GM18861 (cell line): ENCODE results near the gene HNRNPA0.
"Not testable (repeated sequence)": the region's sequence is repeated elsewhere in the genome, so short reads cannot be mapped to it uniquely, and the experiment has no call there.

Experiments used
- ATAC-seq: cut with Tn5 transposase; IDR thresholded peaks from one replicate; pipeline ENCODE4 v1.9.1; 2021; ENCODE audit not compliant: unreplicated experiment

The HNRNPA0 gene

DNA sequence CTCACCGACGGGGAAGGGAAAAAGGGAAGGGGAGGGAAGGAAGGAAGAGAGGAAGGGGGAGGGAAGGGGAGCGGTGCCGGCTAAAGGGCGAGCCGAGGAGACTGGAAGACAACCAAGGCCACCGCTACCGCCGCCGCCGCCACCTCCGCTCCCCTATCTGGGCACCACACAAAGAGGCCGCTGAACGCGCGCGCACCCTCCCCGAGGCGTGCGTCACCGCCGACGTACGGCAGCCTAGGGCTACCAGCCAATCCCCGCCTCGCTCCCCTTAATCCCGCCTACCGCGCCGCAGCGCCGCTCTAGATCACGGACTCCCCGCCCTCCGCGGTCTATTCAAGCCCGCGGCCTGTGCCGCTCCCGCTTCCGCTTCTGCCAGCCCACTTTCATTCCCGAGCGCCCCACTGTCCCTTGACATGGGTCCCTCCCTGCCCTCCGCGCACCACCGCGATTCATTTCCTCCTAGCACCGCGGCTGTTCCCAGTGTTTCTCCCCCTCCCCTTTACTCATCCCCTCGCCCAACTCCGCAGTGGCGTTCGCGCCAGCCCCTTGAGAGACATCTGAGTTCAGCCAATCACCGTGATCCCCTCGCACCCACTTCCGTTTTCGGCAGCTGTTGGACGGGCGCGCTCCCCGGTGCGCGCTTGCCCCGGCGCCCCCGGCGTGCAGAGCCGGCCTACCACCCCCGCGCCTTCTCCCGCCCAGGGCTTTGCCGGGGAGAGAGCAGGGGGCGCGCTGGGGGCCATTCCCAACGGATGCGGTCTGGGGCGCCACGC lies at the start of gene HNRNPA0:
TSS of gene HNRNPA0 (minus strand) at position 176 of the 773 bp plus-strand sequence. CDS start 297 bp downstream, outside the sequence.
- peak; percentile 68 for ATAC-seq

DNA sequence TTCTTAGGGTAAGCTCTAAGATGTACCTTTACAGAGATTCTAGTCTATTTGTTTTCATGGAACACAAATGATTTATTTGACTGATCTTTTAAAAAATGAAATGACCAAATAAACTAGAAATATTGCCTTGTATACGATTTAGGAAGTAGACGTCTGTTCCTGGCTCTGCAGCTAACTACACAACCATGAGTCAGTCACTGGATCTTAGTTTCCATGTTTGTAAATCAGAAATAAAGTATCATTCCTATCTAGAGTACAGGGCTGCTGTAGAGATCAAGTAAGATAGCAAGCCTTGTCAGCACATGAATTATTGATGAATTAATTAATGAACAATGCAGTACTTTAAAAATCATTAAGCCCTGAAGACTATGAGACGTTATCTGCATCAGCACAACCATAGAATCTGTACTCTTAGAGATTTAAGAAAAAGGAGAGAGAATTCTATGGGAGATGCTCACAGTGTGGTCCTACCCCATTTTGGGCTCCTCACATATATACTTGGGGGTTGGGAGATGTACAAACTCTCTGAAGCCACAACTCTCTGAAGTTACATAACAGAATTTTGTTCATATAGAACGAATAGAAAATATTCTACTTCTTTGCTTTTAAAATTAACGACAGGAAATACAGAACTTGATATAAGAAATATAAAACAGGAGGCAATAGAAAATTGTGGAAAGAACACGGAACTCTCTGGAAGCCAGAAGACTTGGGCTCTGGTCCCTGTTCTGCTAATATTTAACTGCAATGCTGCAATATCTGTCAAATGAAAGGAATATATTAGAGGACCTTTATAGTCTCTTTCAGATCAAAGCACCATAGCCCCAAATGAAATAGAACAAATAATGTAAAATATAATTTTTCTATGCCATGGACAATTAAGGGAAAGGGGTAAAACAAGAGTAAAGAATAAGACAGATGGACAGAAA lies 48.4 kb upstream of the HNRNPA0 start:
- no peak for ATAC-seq

DNA sequence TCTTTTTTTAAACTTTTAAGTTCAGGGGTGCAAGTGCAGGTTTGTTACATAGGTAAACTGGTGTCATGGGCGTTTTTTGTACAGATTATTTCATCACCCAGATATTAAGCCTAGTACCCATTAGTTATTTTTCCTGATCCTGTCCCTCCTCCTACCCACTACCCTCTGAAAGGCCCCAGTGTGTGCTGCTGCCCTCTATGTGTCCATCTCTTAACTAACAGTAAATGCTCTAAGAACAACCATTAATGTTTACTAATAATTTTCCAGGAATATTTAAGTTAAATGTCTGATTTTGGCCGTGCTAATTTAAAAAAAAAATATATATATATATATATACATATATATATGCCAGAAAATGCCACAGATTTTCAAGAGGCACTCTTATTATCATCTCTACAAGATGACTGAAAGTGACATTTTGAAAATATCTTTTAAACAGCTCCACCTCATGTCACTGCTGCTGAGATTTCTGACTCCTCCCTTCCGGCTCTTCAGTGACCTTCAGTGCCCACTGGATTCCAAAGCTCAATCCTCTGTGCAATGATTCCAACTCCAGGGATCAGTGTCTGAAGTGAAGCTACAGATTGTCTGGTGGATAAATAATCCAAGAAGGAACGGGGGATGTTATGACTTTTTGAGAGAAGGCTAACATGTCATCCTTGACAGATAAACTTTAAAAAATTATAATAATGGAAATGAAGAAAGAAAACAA lies 46.7 kb upstream of the HNRNPA0 start:
- no peak for ATAC-seq

DNA sequence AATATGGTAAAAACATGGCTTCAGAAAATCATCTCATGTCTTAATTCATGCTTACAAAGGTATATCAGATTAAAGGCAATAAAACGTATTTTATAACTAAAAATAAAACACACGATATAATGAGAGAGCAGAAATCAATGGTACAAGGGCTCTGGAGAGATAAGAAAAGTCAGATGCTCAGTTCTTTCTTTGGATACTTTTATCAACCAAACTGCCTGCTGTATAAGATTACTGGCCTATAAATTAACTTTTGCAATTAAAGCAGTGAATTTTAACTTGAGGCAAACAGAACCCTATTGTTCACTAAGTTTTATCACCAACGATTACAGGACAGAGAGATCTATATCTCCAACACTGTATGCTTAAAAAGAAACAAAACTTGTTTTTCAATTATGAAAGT lies 42.1 kb upstream of the HNRNPA0 start:
- no peak for ATAC-seq

DNA sequence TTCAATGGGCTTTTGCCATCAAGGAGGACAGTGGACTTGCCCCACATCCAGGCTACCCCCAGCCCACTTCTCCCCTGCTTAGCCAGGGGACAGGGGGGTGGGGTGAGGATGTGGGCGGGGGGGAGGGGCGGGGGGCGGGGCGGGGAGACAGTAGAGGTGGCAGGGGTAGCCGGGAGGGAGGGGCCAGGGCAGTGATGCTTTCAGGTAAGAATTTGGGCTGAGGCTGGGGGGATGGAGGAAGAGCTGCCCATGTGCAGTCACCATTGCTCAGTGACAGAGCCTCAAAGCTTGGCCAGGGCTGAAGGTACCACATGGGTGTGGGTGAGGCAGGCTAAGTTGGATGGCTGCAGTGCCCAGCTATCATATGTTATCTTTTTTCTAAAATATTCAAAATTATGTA lies 40.7 kb upstream of the HNRNPA0 start:
- no peak for ATAC-seq

DNA sequence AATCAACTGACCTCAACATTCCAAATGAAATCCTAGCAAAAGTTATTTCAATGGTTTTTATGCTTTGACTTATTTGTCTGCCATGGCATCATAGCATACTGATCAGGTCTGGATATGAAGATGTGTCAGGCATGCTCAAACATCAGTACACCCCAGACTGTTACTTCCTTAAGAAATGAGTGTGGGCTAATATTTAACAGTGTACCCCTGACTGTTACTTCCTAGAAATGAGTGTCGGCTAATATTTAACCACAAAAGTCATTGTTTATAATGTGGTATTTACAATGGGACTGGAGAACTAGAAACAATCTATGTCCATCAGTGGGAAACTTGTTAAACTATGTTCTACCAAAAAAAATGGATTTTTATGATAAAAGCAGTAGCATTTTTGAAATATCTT lies 38.1 kb upstream of the HNRNPA0 start:
- ATAC-seq: peak; percentile 67

DNA sequence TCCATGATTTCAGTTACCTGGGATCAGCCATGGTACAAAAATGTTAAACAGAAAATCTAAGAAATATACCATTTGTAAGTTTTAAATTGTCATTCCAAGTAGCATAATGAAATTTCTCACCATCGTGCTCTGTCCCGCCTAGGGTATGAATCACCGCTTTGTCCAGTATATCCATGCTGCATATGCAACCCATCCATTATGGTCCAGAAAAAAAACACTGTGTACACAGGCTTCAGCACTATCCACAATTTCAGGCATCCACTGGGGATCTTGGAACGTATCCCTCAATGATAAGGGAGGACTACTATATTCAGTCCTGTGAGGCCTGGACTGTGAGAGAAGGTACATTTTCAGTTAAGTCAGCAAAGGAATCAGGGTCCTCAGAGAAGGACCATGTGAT lies 37.6 kb upstream of the HNRNPA0 start:
- ATAC-seq: peak; percentile 18

DNA sequence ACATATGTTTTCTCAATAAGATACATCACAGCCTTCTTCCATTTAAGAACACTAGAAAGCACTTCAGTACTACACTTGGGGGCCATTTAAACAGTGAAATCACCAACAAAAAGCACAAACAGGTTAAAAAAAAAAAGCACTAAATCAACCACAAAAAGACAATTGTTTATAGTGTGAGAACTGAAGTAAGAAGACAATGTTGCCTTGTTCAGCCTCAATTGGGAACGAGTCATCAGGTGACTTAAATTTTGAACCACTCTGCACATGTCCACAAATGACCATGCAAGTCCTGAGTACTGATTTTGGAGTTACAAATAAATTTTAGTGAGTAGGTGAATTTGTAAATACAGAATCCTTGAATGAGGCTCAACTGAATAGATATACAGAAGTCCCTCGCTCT lies 37.2 kb upstream of the HNRNPA0 start:
- ATAC-seq: no peak

DNA sequence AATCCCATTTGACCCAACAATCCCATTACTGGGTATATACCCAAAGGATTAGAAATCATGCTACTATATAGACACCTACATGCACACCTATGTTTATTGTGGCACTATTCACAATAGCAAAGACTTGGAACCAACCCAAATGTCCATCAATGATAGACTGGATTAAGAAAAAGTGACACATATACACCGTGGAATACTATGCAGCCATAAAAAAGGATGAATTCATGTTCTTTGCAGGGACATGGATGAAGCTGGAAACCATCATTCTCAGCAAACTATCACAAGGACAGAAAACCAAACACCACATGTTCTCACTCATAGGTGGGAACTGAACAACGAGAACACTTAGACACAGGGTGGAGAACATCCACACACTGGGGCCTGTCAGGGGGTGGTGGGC lies 34.4 kb upstream of the HNRNPA0 start:
- not testable (repeated sequence) for ATAC-seq

DNA sequence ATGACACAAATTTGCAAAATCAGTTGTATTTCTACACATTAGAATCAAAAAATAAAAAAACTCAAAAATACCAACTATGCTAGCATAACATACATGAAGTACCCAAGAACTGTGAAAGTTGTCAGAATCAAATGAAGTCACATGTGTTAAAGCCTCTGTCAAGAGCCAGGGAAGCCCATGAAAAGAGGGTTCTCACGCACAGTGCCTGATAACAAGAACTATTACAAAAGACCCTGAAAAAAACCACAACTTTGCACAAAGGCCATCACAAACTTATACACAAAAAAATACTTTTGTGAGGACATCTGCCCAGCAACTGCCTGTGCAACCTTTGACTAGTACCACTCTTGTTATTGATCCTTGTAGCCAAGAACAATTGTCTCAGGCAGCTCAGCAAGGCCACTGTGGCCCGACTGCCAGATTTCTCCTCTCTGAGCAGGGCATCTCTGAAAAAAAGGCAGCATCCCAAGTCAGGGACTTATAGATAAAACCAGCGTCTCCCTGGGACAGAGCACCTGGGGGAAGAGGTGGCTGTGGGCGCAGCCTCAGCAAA lies 28.9 kb upstream of the HNRNPA0 start:
- no peak for ATAC-seq

DNA sequence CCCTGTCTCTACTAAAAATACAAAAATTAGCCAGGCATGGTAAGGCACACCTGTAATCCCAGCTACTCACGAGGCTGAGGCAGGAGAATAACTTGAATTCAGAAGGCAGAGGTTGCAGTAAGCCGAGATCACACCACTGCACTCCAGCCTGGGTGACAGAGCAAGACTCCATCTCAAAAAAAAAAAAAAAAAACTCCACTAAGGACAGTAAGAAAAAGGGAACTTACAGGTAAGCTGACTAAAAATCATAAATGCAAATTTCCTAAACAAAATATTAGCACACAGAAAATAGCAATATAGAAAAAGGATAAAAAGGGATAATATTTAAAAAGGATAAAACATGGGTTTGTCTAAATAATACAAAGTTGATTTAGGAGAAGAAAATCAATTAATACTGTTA lies 27.9 kb upstream of the HNRNPA0 start:
- ATAC-seq: no peak

DNA sequence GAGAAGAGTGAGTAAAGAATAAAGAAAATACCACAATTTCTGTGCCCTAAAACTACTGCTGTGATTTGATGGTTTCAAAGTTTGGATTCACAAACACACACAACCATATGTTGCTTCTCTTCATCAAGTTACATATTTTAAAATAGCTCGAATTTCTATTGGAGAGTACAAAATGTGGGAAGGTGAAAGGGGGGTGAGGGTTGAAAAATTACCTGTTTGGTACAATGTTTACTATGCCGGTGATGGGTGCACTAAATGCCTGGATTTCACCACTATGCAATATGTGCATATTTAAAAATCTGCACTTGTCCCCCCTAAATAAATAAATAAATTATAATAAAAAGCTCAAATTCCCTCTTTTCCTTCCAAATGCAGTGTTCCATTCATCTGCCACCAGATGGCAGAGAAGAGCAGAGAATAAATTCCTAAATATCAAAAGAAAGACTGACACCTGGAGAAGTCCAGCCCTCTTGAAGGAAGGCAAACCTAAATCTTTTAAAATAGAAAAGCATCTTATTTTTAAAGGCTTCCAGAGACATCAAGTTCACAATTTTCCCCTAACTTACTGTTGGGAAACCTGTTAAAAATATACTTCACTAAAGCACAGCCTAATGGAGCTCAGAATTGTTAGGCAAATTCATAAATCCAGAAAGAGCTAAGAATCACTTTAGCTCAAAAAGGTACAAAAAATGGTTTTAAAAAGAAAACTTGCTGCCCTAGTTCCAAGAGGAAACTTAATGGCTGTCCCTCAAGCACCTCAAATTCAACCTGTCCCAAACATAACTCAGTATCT lies 24.8 kb upstream of the HNRNPA0 start:
- no peak for ATAC-seq

DNA sequence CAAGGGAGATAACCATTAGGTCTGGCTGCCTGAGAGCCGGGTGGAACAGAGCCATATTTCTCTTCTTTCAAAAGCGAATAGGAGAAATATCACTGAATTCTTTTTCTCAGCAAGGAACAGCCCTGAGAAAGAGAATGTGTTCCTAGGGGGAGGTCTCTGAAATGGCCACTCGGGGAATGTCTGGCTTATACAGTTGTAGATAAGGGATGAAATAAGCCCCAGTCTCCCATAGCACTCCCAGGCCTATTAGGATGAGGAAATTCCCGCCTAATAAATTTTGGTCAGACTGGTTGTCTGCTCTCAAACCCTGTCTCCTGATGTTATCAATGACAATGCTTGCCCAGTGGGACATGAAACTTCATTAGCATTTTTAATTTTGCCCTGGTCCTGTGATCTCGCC lies 13.8 kb upstream of the HNRNPA0 start:
- ATAC-seq: not testable (repeated sequence)

DNA sequence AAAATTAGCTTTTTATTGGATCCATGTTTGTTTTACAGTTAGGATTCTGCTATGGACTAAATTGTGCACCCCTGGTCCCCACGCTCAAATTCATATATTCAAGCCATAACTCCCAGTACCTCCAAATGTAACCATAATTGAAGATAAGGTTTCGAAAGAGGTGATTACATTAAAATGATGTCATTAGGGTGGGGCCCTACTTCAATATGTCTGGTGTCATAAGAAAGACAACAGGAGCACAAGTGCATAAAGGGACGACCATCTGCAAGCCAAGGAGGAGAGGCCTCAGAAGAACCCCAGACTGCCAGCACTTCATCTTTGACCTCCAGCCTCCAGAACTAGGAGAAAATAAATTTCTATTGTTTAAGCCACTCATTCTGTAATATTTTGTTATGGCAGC lies 7.4 kb upstream of the HNRNPA0 start:
- ATAC-seq: no peak

DNA sequence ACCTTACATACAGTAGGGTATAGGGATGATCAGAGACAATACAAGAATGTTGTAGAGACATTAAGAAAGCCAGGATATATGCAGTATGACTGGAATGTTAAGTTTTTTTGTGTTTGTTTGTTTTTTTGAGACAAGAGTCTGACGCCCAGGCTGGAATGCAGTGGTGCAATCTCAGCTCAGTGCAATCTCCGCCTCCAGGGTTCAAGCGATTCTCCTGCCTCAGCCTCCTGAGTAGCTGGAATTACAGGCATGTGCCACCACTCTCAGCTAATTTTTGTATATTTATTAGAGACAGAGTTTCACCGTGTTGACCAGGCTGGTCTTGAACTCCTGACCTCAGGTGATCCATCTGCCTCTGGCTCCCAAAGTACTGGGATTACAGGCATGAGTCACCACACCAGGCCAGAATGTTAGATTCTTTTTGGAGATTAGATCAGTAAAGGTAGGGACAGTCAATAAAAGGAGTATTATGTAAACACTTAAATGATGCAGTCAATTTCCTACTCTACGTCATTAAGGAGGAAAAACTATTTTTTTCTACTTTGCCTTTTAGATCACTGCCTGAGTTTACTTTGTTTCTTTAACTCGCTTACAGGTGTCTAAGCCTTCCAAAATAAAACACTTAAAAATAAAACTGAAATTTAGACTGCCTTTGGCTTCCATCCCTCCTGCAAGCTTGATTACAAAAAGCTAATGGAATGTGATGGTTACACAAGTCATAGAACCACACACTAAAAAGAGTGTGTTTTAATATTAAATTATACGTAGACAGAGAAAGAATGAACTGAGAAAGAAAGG lies 6.8 kb upstream of the HNRNPA0 start:
- no peak for ATAC-seq

DNA sequence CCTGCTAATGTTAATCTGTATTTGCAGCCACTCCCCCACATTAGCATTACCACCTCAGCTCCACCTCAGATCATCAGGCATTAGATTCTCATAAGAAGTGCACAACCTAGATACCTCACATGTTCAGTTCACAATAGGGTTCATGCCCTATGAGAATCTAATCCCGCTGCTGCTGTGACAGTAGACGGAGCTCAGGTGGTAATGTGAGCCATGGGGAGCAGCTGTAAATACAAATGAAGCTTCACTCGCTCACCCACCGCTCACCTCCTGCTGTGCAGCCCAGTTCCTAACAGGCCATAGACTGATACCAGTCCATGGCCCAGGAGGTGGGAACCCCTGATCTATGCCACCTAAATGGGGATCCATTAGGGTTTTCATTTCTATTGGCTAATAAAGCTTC lies 6.1 kb upstream of the HNRNPA0 start:
- ATAC-seq: no peak

DNA sequence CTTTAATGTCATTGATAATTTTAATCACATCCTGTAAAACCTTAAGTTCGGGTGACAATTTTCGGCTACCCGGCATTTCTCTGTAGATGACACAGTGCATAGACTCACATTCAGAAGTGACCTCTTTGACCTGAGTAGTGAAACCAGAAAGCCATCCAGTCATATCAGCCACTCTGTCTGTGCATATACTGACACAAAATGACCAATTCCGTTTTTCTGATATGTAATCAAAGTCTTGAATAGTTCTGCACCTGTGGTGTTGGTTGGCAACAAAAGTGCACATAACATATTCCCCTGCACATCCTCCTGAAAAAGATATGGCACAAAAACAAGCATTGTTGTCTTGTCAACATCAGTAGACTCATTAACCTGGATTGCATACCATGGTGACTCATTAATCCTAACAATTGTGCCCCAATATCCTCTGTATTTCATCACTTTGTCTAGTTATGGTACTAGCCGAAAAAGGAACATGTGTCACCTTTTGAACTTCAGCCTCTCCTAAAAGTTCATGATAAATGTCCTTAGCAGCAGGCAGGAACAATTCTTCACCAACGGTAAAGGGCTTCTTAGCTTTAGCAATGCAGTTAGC lies 4.6 kb upstream of the HNRNPA0 start:
- ATAC-seq: peak; percentile 57

DNA sequence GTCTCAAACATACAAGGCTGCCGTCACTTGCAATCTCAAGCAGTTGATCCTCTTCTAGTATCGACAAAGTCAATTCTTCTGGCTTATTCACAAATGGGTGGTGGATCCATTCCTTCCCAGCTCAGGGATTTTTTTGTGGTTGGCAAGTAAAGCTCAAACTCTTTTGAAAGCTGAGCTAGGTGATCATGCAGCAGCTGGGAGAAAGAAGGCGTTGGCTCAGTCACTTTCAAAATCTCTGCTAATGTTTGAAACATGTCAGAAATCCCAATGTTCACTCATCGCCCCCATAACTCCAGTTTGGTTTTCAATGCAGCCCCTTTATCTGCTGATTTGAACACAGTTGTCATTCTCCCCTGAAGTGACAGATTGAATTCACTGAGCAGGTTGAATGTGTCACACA lies 4.0 kb upstream of the HNRNPA0 start:
- no peak for ATAC-seq

DNA sequence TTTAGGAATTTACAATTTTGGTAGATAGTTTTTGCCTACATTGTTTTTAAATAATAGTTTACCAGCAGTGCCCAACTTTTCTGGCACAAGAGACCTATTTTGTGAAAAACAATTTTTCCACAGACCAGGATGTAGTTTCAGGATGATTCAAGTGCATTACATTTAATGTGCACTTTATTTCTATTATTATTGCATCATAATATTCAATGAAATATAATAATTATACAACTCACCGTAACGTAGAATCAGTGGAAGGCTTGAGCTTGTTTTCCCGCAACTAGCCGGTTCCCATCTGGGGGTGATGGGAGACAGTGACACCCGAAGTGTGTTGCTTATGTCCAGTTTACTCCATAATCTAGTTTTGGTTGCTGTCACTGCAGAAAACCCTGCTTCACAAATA lies 3.5 kb upstream of the HNRNPA0 start:
- no peak for ATAC-seq
